ENCODE results near the gene PRUNE2. TPM values are rescaled to one million over a fixed set of nuclear protein-coding genes. Genes with fewer than 3 reads are reported as not detected.

The PRUNE2 gene
- total RNA-seq, 2 experiments from 2014 or later, result 0.24 to 0.43 TPM

GRCh38 chr9:76642074-76642473 lies 263.8 kb downstream of the PRUNE2 start:
- CTCF ChIA-PET, result interaction anchor here (0.9 kb wide), 1 partner anchor 30 kb away, joined by 3 read pairs; no protein-coding TSS in a partner anchor

GRCh38 chr9:76638001-76638400 lies 267.9 kb downstream of the PRUNE2 start:
- no peak for DNase-seq
- ChIA-PET CTCF (no interaction called here), POLR2A (no interaction called here)
- Mint-ChIP-seq H3K4me3 (no peak overlapping the region), H3K27ac (no peak overlapping the region), H3K27me3 (peaks cover 2% of the 10 kb centered on the region), H3K36me3 (no peaks in the 10 kb centered on the region), H3K4me1 (ENCODE audit: low read depth) (peaks cover 11% of the 10 kb centered on the region), H3K9me3 (no peaks in the 10 kb centered on the region)
- intact Hi-C loops (cut with micrococcal nuclease), result no loop called here

More at GRCh38 chr9:76642074-76642473, 263.8 kb downstream of the PRUNE2 start:
- Mint-ChIP-seq H3K4me3 (no peak overlapping the region), H3K9me3 (no peaks in the 10 kb centered on the region), H3K27me3 (peaks cover 4% of the 10 kb centered on the region), H3K27ac (no peak overlapping the region), H3K36me3 (no peaks in the 10 kb centered on the region), H3K4me1 (ENCODE audit: low read depth) (peaks cover 10% of the 10 kb centered on the region)
- POLR2A ChIA-PET, result no interaction called here
- no peak for DNase-seq
- intact Hi-C loops (cut with micrococcal nuclease), result no loop called here

GRCh38 chr9:76637416-76637815 lies 268.5 kb downstream of the PRUNE2 start:
- H3K36me3 Mint-ChIP-seq, result no peaks in the 10 kb centered on the region
- H3K27ac Mint-ChIP-seq, result no peak overlapping the region
- no peak overlapping the region for H3K4me3 Mint-ChIP-seq
- H3K9me3 Mint-ChIP-seq, result no peaks in the 10 kb centered on the region
- DNase-seq, result no peak
- POLR2A ChIA-PET, result no interaction called here
- H3K27me3 Mint-ChIP-seq, result peaks cover 2% of the 10 kb centered on the region
- intact Hi-C loops (cut with micrococcal nuclease), result no loop called here
- CTCF ChIA-PET, result no interaction called here
- peaks cover 11% of the 10 kb centered on the region for H3K4me1 Mint-ChIP-seq (ENCODE audit: low read depth)

GRCh38 chr9:76634356-76635054 lies 271.4 kb downstream of the PRUNE2 start:
- H3K27me3 Mint-ChIP-seq, result peaks cover 4% of the 10 kb centered on the region
- CTCF ChIA-PET, result interaction anchor here (0.9 to 1.0 kb wide), 2 partner anchors 12 to 69 kb away, joined by 3 to 4 read pairs; no protein-coding TSS in a partner anchor
- POLR2A ChIA-PET, result no interaction called here
- H3K36me3 Mint-ChIP-seq, result no peaks in the 10 kb centered on the region
- H3K4me3 Mint-ChIP-seq, result no peak overlapping the region
- DNase-seq, result no peak
- intact Hi-C loops (cut with micrococcal nuclease), result no loop called here
- H3K9me3 Mint-ChIP-seq, result no peaks in the 10 kb centered on the region
- peaks cover 15% of the 10 kb centered on the region for H3K4me1 Mint-ChIP-seq (ENCODE audit: low read depth)
- H3K27ac Mint-ChIP-seq, result no peak overlapping the region

GRCh38 chr9:76630916-76631315 lies 275.0 kb downstream of the PRUNE2 start:
- Mint-ChIP-seq H3K4me1 (ENCODE audit: low read depth) (peaks cover 5% of the 10 kb centered on the region), H3K27ac (no peak overlapping the region), H3K36me3 (no peaks in the 10 kb centered on the region), H3K27me3 (peaks cover 3% of the 10 kb centered on the region), H3K4me3 (no peak overlapping the region), H3K9me3 (no peaks in the 10 kb centered on the region)
- ChIA-PET CTCF (no interaction called here), POLR2A (no interaction called here)
- DNase-seq, result no peak
- intact Hi-C loops (cut with micrococcal nuclease), result no loop called here

GRCh38 chr9:76629205-76629990 lies 276.5 kb downstream of the PRUNE2 start:
- Mint-ChIP-seq H3K4me3 (no peak overlapping the region), H3K27ac (no peak overlapping the region), H3K27me3 (peaks cover 3% of the 10 kb centered on the region), H3K4me1 (ENCODE audit: low read depth) (peaks cover 5% of the 10 kb centered on the region), H3K36me3 (no peaks in the 10 kb centered on the region), H3K9me3 (no peaks in the 10 kb centered on the region)
- intact Hi-C loops (cut with micrococcal nuclease), result no loop called here
- ChIA-PET POLR2A (no interaction called here), CTCF (interaction anchor here (0.9 kb wide), 1 partner anchor 368 kb away, joined by 3 read pairs; no protein-coding TSS in a partner anchor)
- DNase-seq, result no peak

DNA sequence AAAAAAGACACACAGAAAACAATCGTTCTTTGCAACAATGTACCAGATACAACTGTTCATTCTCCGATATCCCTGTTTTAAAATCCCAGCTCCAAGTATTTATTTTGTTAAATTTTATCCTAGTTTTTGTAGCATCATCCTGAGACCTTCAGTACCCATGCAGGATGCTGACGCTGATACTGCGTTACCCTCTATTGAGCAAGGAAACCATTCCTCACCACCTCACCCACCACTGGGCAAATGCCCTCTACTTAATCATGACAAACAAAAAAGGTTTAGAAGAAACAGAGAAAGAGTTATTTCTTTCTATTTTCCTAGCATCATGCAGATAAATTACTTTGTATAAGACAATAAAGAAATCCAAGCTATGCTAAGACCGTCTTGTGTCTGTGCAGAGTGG lies 277.8 kb downstream of the PRUNE2 start:
- POLR2A ChIA-PET, result no interaction called here

GRCh38 chr9:76626980-76627379 lies 278.9 kb downstream of the PRUNE2 start:
- intact Hi-C loops (cut with micrococcal nuclease), result no loop called here
- Mint-ChIP-seq H3K4me3 (no peak overlapping the region), H3K27me3 (peaks cover 3% of the 10 kb centered on the region), H3K4me1 (ENCODE audit: low read depth) (peaks cover 5% of the 10 kb centered on the region), H3K9me3 (no peaks in the 10 kb centered on the region), H3K27ac (no peak overlapping the region), H3K36me3 (no peaks in the 10 kb centered on the region)
- DNase-seq, result no peak
- ChIA-PET CTCF (no interaction called here), POLR2A (no interaction called here)

More for the DNA sequence above, 277.8 kb downstream of the PRUNE2 start:
- CTCF ChIA-PET, result no interaction called here
- Mint-ChIP-seq H3K4me3 (no peak overlapping the region), H3K27me3 (peaks cover 3% of the 10 kb centered on the region), H3K4me1 (ENCODE audit: low read depth) (peaks cover 5% of the 10 kb centered on the region), H3K9me3 (no peaks in the 10 kb centered on the region), H3K27ac (no peak overlapping the region), H3K36me3 (no peaks in the 10 kb centered on the region)
- intact Hi-C loops (cut with micrococcal nuclease), result no loop called here
- no peak for DNase-seq

DNA sequence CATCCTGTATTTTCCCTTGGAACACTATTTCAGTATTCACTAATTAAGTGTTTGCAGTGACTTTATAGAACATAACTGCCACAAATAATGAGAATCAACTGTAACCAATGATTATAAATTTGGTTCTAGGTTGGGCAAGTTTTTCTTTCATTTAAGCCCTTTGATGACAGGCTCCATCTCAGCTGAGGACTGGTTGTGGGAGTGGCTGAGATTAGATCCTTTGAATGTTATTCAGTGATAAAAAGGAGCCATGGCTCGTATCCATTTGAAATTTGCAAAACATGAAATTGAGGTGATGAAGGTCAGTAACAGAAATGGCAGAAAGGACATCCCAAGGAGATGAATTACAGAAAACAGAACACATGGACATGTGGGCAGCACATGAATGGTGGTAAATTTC lies 279.8 kb downstream of the PRUNE2 start:
- peaks cover 1% of the 10 kb centered on the region for H3K27me3 Mint-ChIP-seq

GRCh38 chr9:76624391-76625048 lies 281.4 kb downstream of the PRUNE2 start:
- ChIA-PET CTCF (no interaction called here), POLR2A (no interaction called here)
- Mint-ChIP-seq H3K36me3 (no peaks in the 10 kb centered on the region), H3K27me3 (peaks cover 1% of the 10 kb centered on the region), H3K4me1 (ENCODE audit: low read depth) (peaks cover under 1% of the 10 kb centered on the region), H3K4me3 (no peak overlapping the region), H3K9me3 (no peaks in the 10 kb centered on the region), H3K27ac (no peak overlapping the region)
- no peak for DNase-seq
- intact Hi-C loops (cut with micrococcal nuclease), result no loop called here

More for the DNA sequence above, 279.8 kb downstream of the PRUNE2 start:
- intact Hi-C loops (cut with micrococcal nuclease), result no loop called here
- Mint-ChIP-seq H3K9me3 (no peaks in the 10 kb centered on the region), H3K27ac (no peak overlapping the region), H3K4me1 (ENCODE audit: low read depth) (peaks cover 5% of the 10 kb centered on the region), H3K36me3 (no peaks in the 10 kb centered on the region), H3K4me3 (no peak overlapping the region)
- DNase-seq, result no peak
- POLR2A ChIA-PET, result no interaction called here
- CTCF ChIA-PET, result no interaction called here

DNA sequence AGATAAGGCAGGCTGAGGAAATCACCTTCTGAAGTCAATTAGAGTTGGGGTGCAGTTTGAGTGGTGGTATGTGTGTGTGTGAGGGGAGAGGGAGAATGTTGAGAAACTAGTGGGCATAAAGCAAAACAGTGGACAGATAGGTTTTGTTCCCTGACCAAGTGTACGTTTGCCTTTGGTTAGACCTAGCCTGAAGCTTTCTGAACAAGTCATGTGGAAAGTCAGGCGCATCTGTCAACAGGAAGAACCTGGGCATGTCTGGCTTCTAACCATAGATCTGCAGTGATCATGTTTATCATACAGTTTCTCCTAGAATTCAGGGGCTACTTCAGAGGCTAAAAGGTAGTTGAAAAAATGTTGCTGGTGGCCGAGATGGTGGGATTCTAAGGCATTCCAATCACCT lies 284.9 kb downstream of the PRUNE2 start:
- Mint-ChIP-seq H3K36me3 (no peaks in the 10 kb centered on the region), H3K9me3 (no peaks in the 10 kb centered on the region), H3K4me3 (no peak overlapping the region), H3K27ac (no peak overlapping the region), H3K27me3 (peaks cover 13% of the 10 kb centered on the region), H3K4me1 (ENCODE audit: low read depth) (no peaks in the 10 kb centered on the region)
- POLR2A ChIA-PET, result no interaction called here
- intact Hi-C loops (cut with micrococcal nuclease), result no loop called here
- DNase-seq, result no peak
- CTCF ChIA-PET, result no interaction called here

- no peak for DNase-seq
- Mint-ChIP-seq H3K4me1 (ENCODE audit: low read depth) (no peaks in the 10 kb centered on the region), H3K9me3 (no peaks in the 10 kb centered on the region), H3K36me3 (no peaks in the 10 kb centered on the region), H3K27me3 (peaks cover 15% of the 10 kb centered on the region), H3K4me3 (no peak overlapping the region), H3K27ac (no peak overlapping the region)
- intact Hi-C loops (cut with micrococcal nuclease), result no loop called here
- POLR2A ChIA-PET, result no interaction called here
- CTCF ChIA-PET, result no interaction called here
These were observed 285.3 kb downstream of the PRUNE2 start for GRCh38 chr9:76620581-76620980.

Data from activated CD4-positive, alpha-beta memory T cell treated with anti-CD3 and anti-CD28 coated beads for 36 hours (primary cell).